GM13977 (cell line): ENCODE data around the gene CTSZ.

Source experiments
- DNase-seq: peaks from one replicate; pipeline ENCODE4 v3.0.0; 2012; ENCODE audit warnings: low spot score
- CTCF ChIP-seq: IDR thresholded peaks from 2 replicates; pipeline ENCODE4 v1.5.1; 2012; ENCODE audit warnings: mild to moderate bottlenecking, control low read depth; ENCODE audit not compliant: insufficient read depth; ENCODE audit errors: extremely low read depth, missing control alignments
- in situ Hi-C: fragments of 300-500 bp; cut with MboI; formaldehyde crosslinking; loops from one replicate; pipeline ENCODE4 v1.12.0; 2022; ENCODE audit warnings: low sequenced_read_pairs, low pct_unique_long_range_greater_than_20kb, mixed read lengths, inconsistent platforms; ENCODE audit not compliant: unreplicated experiment

The CTSZ gene

GRCh38 chr20:59025511-59025910 is 18.5 kb upstream of the CTSZ start:
- no peak for DNase-seq

GRCh38 chr20:59025086-59025485 is 18.0 kb upstream of the CTSZ start:
- in situ Hi-C loops = no loop called here
- DNase-seq = no peak
- TF ChIP-seq CTCF = no peak

More at GRCh38 chr20:59025511-59025910, 18.5 kb upstream of the CTSZ start:
- in situ Hi-C loops = no loop called here
- TF ChIP-seq CTCF = no peak

GRCh38 chr20:59024111-59024530 is 17.1 kb upstream of the CTSZ start:
- in situ Hi-C loops = no loop called here
- no peak for TF ChIP-seq CTCF
- DNase-seq = no peak

- TF ChIP-seq CTCF = no peak
- no peak for DNase-seq
- in situ Hi-C loops = no loop called here
These were observed 16.6 kb upstream of the CTSZ start for GRCh38 chr20:59023616-59024015.

- no peak for DNase-seq
- no peak for TF ChIP-seq CTCF
- in situ Hi-C loops = no loop called here
These were observed 15.7 kb upstream of the CTSZ start for GRCh38 chr20:59022754-59023153.

- DNase-seq = no peak
- no peak for TF ChIP-seq CTCF
- in situ Hi-C loops = no loop called here
These were observed 14.0 kb upstream of the CTSZ start for GRCh38 chr20:59020938-59021551.
